HepG2 (cell line): ENCODE data around the gene LASP1. TPM values are rescaled to one million over a fixed set of nuclear protein-coding genes. Genes with fewer than 3 reads are reported as not detected.

ENCODE experiments used
- FIP1L1 ChIP-seq: fragments of 200-400 bp; formaldehyde crosslinking; IDR thresholded peaks from 2 replicates; pipeline ENCODE4 v1.6.1; 2018; ENCODE audit warnings: low read depth, mild to moderate bottlenecking, low read length, moderate library complexity, borderline replicate concordance; ENCODE audit not compliant: insufficient read depth
- GMEB2 ChIP-seq: IDR thresholded peaks from 2 replicates; pipeline ENCODE4 v1.6.1; 2016; ENCODE audit warnings: missing biosample characterization, missing genetic modification reagents, low read depth
- HIC2 ChIP-seq: sonication (generic); formaldehyde crosslinking; IDR thresholded peaks from 2 replicates; pipeline ENCODE4 v1.9.0; 2022; ENCODE audit warnings: low read depth, missing genetic modification reagents
- HNF4A ChIP-seq: sonication (generic); formaldehyde crosslinking; IDR thresholded peaks from 2 replicates; pipeline ENCODE4 v1.4.0; 2020; ENCODE audit warnings: missing genetic modification reagents
- NCOA1 ChIP-seq: sonication (generic); formaldehyde crosslinking; IDR thresholded peaks from 2 replicates; pipeline ENCODE4 v1.9.0; 2021; ENCODE audit warnings: missing genetic modification reagents
- NR2C2 ChIP-seq: sonication (generic); formaldehyde crosslinking; IDR thresholded peaks from 2 replicates; pipeline ENCODE4 v1.4.0; 2020; ENCODE audit warnings: missing genetic modification reagents, mild to moderate bottlenecking, moderate library complexity, borderline replicate concordance
- NR2F2 ChIP-seq: IDR thresholded peaks from 2 replicates; pipeline ENCODE4 v1.6.1; 2012; ENCODE audit warnings: low read depth, inconsistent platforms, borderline replicate concordance
- PRDM15 ChIP-seq: sonication (generic); formaldehyde crosslinking; IDR thresholded peaks from 2 replicates; pipeline ENCODE4 v1.4.0; 2020; ENCODE audit warnings: missing genetic modification reagents
- SKI ChIP-seq: fragments of 450-650 bp; IDR thresholded peaks from one replicate; pipeline ENCODE4 v1.6.1; 2018; ENCODE audit warnings: mild to moderate bottlenecking; ENCODE audit not compliant: partially characterized antibody
- SOX13 ChIP-seq, 3 experiments: fragments of 450-650 bp in 1 of 3; sonication (generic) in 1 of 3; formaldehyde crosslinking in 1 of 3; IDR thresholded peaks in 2 of 3; conservative IDR thresholded peaks in 1 of 3; 2 replicates each; pipeline versions ENCODE4 v1.5.0 to v1.6.1; 2016 to 2020; ENCODE audit warnings: antibody characterized with exemption in 1 of 3, mild to moderate bottlenecking in 1 of 3, missing compliant biosample characterization in 1 of 3, missing genetic modification reagents in 1 of 3, moderate library complexity in 1 of 3
- SRSF9 ChIP-seq: fragments of 200-400 bp; formaldehyde crosslinking; IDR thresholded peaks from 2 replicates; pipeline ENCODE4 v1.6.1; 2018; ENCODE audit warnings: borderline replicate concordance, mild to moderate bottlenecking, low read depth, low read length; ENCODE audit not compliant: insufficient read depth, poor library complexity, severe bottlenecking
- TFDP1 ChIP-seq: IDR thresholded peaks from 2 replicates; pipeline ENCODE4 v1.6.1; 2016; ENCODE audit warnings: missing compliant biosample characterization, missing genetic modification reagents, borderline replicate concordance
- ZNF737 ChIP-seq: sonication (generic); formaldehyde crosslinking; IDR thresholded peaks from 2 replicates; pipeline ENCODE4 v1.5.0; 2020; ENCODE audit warnings: missing genetic modification reagents, mild to moderate bottlenecking, borderline replicate concordance
- ZNF800 ChIP-seq: sonication (generic); formaldehyde crosslinking; IDR thresholded peaks from 2 replicates; pipeline ENCODE4 v1.4.0; 2020; ENCODE audit warnings: missing genetic modification reagents
- ZSCAN29 ChIP-seq: sonication (generic); formaldehyde crosslinking; conservative IDR thresholded peaks from 2 replicates; pipeline ENCODE4 v1.4.0; 2020; ENCODE audit warnings: mild to moderate bottlenecking, missing genetic modification reagents
- polyA plus RNA-seq, 8 experiments: library from polyadenylated mRNA; depleted of rRNA in 3 of 8; stranded (reverse) in 7 of 8; unstranded in 1 of 8; fragments of >200 nt; fragmentation: Illumina TruSeq in 4 of 8; extraction: Trizol in 4 of 8; gene quantifications; 2 replicates each; pipeline versions ENCODE4 v1.2.1 to v1.2.3, GENCODE V29; 2011 to 2016; ENCODE audit warnings: low read depth in 4 of 8, missing spikeins in 1 of 8, mixed read lengths in 1 of 8; ENCODE audit not compliant: insufficient read depth in 1 of 8
- total RNA-seq, 5 experiments: library from RNA; depleted of rRNA; stranded (reverse); fragments of >200 nt; fragmentation: Illumina TruSeq; extraction: Trizol; gene quantifications; 2 replicates each; pipeline ENCODE4 v1.2.3, GENCODE V29; 2016; ENCODE audit warnings: low read depth in 1 of 5

The LASP1 gene
- total and polyA plus RNA-seq, 2 of the 13 experiments (the other 11 are each of a cell fraction or from before 2014, with no cell fraction given): 70.1 to 97.0 TPM

- TF ChIP-seq ZNF800 (CRISPR knock-in tag) (peak; percentile 96), HNF4A (CRISPR knock-in tag) (peak; percentile 62), NCOA1 (CRISPR knock-in tag) (peak; percentile 73), ZSCAN29 (CRISPR knock-in tag) (peak; percentile 96), PRDM15 (CRISPR knock-in tag) (peak; percentile 78; the same call in 1 of the 2 replicates), NR2C2 (CRISPR knock-in tag) (peak; percentile 97), NR2F2 (peak; percentile 49; the same call in 1 of the 2 replicates), SOX13 (IDR thresholded peaks at IDR 0.05) (0 out of 2 replicates have a peak, but pooled peaks have one; percentile 10), SOX13 (CRISPR knock-in tag; conservative IDR thresholded peaks at IDR 0.05 in 1 of 2, IDR thresholded peaks at IDR 0.05 in 1 of 2) (peak in 1 of 2 experiments; percentile 59; a peak in 1 of 4 replicates), SKI (peak; percentile 62), GMEB2 (CRISPR knock-in tag) (peak; percentile 47; the same call in 1 of the 2 replicates), HIC2 (CRISPR knock-in tag) (0 out of 2 replicates have a peak, but pooled peaks have one; percentile 61), SRSF9 (no peak), FIP1L1 (no peak), ZNF737 (CRISPR knock-in tag) (0 out of 2 replicates have a peak, but pooled peaks have one; percentile 80), TFDP1 (CRISPR knock-in tag) (peak; percentile 68)
These were observed 16.3 kb upstream of the LASP1 start, which contains the start of gene RPL23 (continued) for GRCh38 chr17:38853292-38854219.
